Uterus (tissue), 2 donors: ENCODE results near the gene CYS1.

Experiments
- POLR2A ChIP-seq, 2 donors: fragments of 450-650 bp; IDR thresholded peaks; one replicate each; pipeline ENCODE4 v1.6.1; 2016; ENCODE audit warnings: antibody characterized with exemption in 2 of 2, mild to moderate bottlenecking in 1 of 2, moderate library complexity in 1 of 2
- TF ChIP-seq, protein P1 (sequence below), 4 experiments: fragments of 200-600 bp in 2 of 4; fragments of 450-650 bp in 2 of 4; sonication (generic) in 2 of 4; IDR thresholded peaks; one replicate each; pipeline ENCODE4 v1.5.1; 2016 to 2019; ENCODE audit warnings: antibody characterized with exemption in 4 of 4, mild to moderate bottlenecking in 2 of 4, moderate library complexity in 1 of 4

DNA sequence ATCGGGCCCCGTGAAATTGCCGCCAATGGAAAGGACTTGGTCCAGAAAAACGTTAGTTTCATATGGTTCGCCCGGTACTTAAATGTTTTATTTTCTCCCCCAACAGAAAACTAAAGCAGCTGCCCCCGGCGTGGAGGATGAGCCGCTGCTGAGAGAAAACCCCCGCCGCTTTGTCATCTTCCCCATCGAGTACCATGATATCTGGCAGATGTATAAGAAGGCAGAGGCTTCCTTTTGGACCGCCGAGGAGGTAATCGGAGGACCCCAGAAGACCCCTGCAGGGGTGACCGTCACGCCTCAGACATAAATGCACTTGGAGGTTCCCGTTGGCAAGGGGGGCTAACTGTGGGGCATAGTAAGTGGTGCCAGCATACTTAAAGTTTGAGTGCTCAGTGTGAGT is 43.1 kb upstream of the CYS1 start:
- TF ChIP-seq POLR2A (IDR thresholded peaks at IDR 0.05) = no peak
- TF ChIP-seq, protein P1, sequence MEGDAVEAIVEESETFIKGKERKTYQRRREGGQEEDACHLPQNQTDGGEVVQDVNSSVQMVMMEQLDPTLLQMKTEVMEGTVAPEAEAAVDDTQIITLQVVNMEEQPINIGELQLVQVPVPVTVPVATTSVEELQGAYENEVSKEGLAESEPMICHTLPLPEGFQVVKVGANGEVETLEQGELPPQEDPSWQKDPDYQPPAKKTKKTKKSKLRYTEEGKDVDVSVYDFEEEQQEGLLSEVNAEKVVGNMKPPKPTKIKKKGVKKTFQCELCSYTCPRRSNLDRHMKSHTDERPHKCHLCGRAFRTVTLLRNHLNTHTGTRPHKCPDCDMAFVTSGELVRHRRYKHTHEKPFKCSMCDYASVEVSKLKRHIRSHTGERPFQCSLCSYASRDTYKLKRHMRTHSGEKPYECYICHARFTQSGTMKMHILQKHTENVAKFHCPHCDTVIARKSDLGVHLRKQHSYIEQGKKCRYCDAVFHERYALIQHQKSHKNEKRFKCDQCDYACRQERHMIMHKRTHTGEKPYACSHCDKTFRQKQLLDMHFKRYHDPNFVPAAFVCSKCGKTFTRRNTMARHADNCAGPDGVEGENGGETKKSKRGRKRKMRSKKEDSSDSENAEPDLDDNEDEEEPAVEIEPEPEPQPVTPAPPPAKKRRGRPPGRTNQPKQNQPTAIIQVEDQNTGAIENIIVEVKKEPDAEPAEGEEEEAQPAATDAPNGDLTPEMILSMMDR (IDR thresholded peaks at IDR 0.05) = no peak
